IPS DF 19.7 (cell line): ENCODE measurements around the gene CCDC34.
"Not testable (repeated sequence)": the region's sequence is repeated elsewhere in the genome, so short reads cannot be mapped to it uniquely, and the experiment has no call there.

ENCODE experiments used
- DNase-seq: peaks from one replicate; pipeline ENCODE4 v3.0.0-alpha.2; 2013; ENCODE audit warnings: low read depth, low spot score

CCDC34 gene

DNA sequence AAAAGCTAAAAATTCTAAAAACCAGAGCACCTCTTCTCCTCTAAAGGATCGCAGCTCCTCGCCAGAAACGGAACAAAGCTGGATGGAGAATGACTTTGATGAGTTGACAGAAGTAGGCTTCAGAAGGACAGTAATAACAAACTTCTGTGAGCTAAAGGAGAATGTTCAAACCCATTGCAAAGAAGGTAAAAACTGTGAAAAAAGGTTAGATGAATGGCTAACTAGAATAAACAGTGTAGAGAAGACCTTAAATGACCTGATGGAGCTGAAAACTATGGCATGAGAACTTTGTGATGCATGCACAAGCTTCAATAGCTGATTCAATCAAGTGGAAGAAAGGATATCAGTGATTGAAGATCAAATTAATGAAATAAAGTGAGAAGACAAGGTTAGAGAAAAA lies 40.8 kb downstream of the CCDC34 start:
- DNase-seq, result not testable (repeated sequence)

DNA sequence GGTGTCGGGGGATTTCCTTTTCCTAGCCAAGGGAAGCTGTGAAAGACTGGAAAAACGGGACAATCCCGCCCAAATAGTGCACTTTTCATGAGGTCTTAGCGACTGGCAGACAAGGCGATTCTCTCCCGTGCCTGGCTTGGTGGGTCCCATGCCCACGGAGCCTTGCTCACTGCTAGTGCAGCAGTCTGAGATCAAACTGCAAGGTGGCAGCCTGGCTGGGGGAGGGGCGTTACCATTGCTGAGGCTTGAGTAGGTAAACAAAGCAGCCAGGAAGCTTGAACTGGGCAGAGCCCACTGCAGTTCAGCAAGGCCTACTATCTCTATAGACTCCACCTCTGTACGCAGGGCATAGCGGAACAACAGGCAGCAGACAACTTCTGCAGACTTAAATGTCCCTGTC lies 41.7 kb downstream of the CCDC34 start:
- DNase-seq, result not testable (repeated sequence)

DNA sequence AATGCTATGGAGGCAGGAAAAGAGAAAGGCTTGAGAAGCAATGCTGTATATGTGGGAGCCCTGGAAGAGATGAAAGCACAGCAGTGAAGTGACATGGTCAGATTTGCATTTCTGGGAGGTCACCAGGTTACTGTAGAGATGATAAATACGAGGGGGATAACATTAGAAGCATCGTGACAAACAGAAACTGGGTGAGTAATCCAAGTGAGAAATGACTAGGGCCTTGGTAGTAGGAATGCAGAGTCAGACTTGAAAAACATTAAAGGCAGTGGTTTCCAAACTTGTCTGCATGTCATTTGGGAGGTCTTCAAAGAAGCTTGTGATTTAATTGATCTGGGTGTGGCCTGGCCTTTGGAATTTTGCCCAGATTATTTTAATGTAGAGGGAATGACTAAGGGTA lies 43.9 kb downstream of the CCDC34 start:
- no peak for DNase-seq

DNA sequence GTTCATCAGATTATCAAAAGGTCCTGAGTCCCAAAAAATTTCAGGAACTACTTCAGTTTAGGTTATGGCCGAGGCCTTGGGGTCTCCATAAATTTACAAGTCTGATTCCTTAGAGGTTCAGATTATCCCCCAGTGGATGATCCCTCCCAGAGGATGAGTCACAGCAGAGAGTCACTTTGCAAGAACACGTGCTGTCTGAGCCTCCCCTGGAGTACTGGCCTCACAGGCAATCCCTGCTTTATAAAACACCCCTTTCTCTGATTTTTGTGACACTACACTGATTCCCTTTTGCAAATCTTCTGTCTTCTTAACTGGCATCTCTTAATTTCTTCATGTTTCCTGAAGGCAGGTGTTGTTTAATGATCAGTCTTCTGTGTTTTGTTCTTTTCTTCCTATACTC lies 45.3 kb downstream of the CCDC34 start:
- DNase-seq, result no peak

DNA sequence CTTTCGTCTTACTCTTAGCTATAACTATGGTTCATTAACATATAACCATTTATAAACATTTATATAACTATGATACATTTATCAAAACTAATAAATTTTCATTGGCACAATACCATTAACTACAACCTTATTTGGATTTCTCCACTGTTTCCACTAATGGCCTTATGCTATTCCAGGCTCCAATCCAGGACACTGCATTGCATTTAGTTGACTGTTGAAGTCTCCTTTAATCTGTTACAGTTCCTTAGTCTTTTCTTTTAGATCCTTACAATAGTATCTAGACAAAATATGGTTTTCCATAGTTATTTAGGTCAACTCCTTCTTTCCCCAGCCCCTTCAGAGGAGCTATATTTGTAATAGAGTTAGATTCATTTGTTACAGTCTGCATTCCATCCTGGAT lies 47.2 kb downstream of the CCDC34 start:
- no peak for DNase-seq

- DNase-seq, result no peak
These were observed 49.7 kb downstream of the CCDC34 start for GRCh38 chr11:27313157-27313821.

DNA sequence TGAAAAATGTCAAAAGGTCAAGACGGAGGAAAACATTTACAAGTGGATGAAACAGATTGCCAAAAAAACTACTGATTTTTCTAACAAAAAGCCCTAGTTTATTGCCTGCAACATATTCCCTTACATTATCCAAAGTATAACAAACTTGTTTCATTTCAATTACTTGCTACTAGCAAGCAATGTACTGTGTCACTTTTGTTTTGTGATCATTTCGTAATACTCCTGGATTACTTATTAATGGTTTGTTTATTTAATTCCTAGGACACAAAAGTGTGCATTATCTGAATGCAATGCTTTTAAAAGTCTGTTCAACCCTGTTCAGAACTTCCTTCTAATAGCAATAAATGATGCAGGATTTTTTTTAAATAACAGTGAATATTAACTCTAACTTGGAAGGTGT lies 50.9 kb downstream of the CCDC34 start:
- no peak for DNase-seq

DNA sequence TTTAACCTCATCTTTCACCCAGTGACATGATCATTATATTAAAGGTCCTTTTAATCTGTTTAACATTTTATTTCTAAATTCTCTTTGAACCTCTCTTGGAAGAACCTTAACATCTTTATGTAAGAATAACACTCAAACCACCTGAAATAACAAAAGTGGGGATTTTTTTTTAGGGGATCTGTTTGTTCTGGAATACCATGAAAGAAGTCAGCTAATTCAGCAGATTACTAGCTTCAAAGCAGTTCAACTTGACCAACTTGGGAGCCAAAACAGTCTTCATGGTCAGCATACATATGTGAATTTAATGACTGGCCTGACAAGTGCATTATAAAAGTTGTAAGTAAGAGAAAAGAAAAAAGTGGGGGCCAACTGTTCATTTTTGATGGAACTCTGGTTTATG lies 52.3 kb downstream of the CCDC34 start:
- DNase-seq, result no peak

- no peak for DNase-seq
These were observed 52.8 kb downstream of the CCDC34 start for GRCh38 chr11:27310182-27310581.

DNA sequence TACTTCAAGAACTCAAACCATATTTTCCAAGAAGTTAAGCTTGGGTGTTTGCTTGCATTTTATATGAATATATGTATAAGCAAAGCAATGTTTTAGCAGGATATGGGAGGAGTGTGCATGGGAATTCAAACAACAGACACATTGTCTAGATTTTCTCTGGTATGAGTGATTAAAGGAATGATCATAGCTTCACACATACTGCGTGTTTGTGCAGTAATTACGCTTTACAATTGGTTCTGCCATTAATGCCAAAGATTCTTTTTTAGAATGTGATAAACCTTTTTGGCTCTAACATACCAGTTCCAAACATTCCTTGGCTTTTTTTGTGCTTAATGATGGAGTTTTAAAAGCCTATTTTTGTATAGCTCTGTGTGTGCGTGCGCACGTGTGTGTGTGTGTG lies 54.0 kb downstream of the CCDC34 start:
- no peak for DNase-seq

DNA sequence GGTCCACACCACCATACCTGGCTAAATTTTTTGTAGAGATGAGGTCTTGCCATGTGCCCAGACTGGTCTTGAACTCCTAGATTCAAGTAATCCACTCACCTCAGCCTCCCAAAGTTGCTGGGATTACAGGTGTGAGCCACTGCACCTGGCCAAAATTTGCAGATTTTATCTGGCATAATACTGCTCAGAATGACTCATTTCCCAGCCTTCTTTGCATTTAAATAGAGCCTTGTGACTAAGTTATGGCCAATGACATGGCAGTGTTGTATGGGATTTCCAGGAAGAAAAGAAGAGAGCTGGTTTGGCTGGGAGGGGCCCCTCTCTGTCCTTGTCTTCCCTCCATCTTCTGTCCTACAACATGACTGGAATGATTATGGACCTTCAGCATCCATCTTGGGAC lies 55.8 kb downstream of the CCDC34 start:
- no peak for DNase-seq

DNA sequence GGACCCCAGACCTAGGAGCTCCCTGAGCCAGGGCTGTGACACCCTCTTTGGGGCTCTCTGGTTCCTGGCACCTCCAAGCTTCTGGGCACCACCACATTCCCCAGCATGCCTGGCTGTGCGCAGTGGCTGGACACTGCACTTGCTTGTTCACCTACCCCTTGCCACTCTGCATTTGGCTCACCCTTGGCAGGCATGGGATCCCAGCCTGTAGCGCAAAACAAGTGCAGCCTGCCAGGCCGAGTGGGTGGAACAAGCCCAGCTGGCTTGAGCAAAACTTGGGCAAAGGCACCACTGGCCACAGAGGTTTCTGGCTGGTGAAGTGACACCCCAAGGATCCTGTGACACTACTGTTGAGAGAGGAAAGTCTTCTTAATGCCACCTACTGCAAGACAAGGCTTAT lies 57.3 kb downstream of the CCDC34 start:
- no peak for DNase-seq

DNA sequence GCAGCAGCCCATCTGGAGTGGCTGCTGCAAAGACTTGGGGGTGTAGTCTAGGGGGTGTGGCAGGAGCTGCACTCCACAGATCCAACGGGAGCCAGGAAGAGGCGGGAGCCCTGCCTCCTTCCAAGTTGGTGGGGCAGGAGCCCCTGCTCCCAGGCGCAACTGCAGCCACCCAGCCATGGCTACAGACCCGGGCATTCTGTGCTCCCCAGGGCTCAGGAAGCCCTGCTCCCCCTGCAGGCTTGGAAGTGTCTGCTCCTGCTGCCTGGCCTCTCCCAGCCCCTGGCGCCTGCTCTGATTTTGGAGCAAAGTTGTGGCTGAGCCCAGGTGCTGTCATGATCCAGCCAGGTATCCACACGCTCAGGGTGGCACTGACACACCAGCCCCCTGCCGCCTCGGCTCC lies 58.5 kb downstream of the CCDC34 start:
- no peak for DNase-seq

DNA sequence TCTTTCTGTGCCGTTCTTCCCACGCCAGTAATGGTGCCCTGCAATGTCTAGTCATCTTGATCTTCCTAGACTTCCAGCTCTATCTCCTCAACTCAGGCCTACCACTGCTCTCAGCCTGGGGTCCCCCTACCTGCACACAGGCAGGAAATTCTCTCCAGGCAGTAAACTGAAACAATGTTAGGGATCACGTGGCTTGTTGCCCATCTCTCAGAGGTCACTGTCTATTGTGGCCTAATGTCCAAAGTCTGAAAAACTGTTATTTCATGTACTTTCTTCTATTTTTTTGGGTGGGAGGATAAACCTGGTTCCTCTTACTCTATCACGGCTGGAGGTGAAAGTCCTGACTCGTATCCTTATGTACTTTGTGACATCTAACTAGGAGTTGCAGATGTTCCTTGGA lies 59.1 kb downstream of the CCDC34 start:
- no peak for DNase-seq

- no peak for DNase-seq
These were observed 62.0 kb downstream of the CCDC34 start for GRCh38 chr11:27300974-27301373.

DNA sequence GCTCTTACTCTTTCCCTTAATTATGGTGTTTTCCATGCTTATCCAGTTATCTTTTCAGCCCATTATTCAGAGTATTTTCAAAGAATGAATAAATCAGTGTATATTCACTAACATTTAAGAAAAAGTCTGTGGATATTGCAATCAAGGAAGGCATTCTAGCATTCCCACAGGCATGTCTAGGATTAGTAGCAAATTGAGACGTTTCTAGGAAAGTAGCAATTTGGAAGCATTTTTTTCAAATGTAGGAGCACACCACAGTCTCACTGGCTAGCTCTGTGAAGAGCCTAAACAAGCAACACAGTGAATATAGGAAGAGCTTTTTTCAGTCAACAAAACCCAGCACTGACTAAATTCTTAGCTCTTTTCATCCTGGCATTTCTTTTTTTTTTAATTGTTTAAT lies 65.4 kb downstream of the CCDC34 start:
- no peak for DNase-seq

DNA sequence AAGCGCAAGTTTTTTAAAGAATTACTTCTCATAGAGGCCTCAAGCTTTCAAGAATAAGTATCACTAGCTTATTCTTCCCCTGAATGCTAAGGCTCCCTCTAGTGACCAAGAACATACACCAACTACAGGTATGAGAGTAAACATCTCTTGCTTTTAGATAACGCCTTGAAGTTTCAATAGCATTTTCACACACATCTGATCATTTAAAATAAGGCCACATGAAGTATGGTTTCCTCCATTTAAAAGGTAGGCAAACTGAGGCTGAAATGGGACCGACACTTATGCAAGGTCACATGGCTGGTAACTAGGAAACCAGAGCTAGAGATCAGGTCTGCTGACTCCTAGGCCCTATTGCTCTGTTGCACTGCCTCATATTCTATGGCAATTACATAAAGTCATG lies 66.5 kb downstream of the CCDC34 start:
- DNase-seq, result no peak

- no peak for DNase-seq
These were observed 67.1 kb downstream of the CCDC34 start for GRCh38 chr11:27295928-27296327.

GRCh38 chr11:27294654-27295053 lies 68.4 kb downstream of the CCDC34 start:
- DNase-seq, result no peak

GRCh38 chr11:27293515-27294417 lies 69.2 kb downstream of the CCDC34 start:
- DNase-seq, result no peak

DNA sequence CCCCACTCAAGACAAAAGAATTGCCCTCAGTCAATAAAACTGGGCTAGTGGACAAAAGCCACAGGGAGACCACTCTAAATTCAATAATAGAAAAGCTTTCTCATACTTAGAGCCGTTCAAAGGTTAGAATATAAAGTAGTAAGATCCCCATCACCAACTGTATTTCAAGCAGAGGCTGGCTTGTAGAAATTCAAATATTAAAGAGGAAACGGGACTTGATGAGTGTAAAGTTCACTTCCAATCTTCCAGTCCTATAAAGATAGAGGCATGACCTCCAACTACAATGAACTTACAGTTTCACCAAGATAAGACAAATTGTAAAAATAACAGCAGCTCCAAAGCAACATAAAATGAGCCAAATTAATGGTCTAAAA lies 70.4 kb downstream of the CCDC34 start:
- DNase-seq, result no peak

DNA sequence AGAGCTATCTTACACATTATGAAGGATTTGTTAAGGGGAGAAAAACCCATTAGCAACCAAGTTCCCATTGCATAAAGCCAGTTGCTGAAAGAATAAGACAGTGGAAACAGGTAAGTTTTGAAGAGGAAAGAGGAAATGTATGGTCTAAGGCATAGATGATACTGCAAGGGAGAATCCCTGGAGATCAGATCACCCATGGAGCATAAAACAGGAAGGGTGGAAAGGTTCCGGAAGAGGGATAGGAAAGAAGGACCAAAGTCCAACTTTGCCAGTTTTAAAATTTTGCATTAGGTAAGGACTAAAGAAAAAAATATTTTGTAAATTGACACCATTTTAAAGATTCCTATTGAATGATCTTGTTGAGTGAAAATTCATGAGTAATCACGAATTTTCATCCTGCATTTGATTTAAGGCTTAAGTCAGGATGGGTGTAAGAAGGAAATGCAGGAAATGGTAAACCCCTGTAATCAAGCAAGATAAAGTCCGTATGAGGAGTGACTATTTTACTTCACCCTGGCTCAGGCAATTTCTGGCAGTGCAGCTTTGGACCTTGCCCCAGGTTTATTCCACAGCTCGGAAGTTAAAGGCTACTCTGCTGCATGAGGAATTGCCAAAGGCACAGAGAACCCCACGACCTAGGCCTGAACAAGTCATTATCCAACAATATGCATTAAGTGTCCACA lies 70.9 kb downstream of the CCDC34 start:
- DNase-seq, result no peak
